HG02885 (cell line): ENCODE measurements around the gene FOXJ2.
"Not testable (repeated sequence)": the region's sequence is repeated elsewhere in the genome, so short reads cannot be mapped to it uniquely, and the experiment has no call there.

Source experiments
- ATAC-seq: cut with Tn5 transposase; IDR thresholded peaks from one replicate; pipeline ENCODE4 v1.9.1; 2021; ENCODE audit warnings: mild to moderate bottlenecking; ENCODE audit not compliant: unreplicated experiment, poor library complexity

The FOXJ2 gene

DNA sequence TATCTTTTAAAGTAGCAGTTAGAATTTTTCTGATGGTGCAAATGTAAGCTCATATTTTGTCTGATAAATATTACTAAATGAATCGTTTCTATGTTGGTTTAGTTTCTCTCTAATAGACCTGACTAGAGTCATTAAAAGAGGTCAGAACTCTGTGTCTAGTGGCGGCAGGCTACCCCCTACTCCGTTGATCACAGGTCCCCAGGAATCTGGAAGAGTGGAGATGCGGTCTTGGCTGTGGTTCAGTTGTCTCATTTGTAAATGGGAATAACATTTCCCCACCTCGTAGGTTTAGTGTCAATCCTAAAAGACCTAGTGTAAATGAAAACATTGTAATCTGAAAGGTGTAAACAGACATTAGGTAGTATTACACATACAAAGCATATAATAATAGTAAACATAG, 4.7 kb upstream of the FOXJ2 start:
- ATAC-seq: no peak

DNA sequence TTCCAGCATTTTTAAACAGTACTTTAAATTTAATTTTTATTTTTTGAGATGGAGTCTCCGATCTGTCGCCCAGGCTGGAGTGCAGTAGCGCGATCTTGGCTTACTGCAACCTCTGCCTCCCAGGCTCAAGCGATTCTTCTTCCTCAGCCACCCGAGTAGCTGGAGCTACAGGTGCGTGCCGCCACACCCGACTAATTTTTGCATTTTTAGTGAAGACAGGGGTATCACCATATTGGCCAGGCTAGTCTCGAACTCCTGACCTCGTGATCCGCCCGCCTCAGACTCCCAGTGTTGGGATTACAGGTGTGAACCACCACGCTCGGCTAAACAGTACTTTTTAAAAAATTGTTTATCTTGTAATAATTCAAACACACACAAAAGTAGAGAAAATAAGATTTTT, 4.2 kb upstream of the FOXJ2 start:
- no peak for ATAC-seq

DNA sequence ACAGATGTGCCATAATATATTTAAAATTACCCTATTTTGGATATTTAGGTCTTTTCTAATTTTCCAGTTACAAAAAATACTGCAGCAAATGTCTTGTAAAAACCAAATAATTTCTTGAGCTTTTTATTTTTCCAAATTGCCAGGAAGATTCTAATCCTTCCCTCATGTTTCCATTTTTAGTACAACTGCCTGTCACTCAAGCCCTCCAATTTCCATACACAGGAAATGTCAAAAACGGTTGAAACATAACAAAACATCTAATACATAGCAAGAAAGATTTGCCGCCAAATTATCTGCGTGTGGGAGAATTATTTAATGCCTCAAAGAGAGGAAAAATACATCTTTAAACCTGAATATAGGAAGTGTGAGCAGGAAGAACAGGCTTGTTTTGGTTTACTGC, 2.3 kb upstream of the FOXJ2 start:
- ATAC-seq: no peak

- not testable (repeated sequence) for ATAC-seq
Measured at GRCh38 chr12:8031017-8031416, 1.5 kb upstream of the FOXJ2 start.

DNA sequence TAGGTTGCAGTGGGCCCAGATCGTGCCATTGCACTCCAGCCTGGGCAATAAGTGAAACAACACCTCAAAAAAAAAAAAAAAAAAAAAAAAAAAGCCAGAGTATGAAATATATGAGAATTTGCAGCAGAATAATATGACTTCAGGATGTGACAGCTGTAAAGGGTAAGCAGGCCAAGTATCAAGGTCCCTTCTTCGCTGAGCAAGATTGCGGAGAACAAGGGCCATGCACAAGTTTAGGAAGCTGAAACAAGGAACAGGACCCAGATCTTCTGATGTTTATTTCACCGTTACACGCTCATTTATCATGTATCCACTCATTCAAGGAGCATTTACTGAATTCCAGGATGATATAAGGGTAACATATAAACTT, 659 bp upstream of the FOXJ2 start:
- ATAC-seq: no peak

- ATAC-seq: peak; percentile 42
Measured at GRCh38 chr12:8033153-8034044, 883 bp downstream of the FOXJ2 start.

DNA sequence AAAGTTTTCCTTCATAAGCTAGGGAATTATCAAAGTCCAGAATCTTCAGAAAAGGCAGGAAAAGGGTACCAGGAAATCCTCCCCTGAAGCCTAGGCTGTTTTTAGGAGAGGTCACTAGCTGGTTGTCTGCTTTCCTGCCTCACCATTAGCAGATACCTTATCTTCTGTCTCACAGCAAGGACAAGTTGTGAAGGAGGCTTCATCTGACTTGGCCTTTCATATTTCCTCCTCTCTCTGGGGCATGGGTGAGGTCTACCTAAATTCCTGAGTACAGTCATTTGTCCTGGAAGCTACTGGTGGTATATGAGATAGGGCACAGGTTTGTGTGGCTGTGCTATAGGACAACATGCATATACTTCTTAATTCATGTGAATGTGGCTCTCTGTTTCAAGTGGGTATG, 2.3 kb downstream of the FOXJ2 start:
- ATAC-seq: no peak

- ATAC-seq: no peak
Measured at GRCh38 chr12:8035440-8036010, 3.0 kb downstream of the FOXJ2 start.

DNA sequence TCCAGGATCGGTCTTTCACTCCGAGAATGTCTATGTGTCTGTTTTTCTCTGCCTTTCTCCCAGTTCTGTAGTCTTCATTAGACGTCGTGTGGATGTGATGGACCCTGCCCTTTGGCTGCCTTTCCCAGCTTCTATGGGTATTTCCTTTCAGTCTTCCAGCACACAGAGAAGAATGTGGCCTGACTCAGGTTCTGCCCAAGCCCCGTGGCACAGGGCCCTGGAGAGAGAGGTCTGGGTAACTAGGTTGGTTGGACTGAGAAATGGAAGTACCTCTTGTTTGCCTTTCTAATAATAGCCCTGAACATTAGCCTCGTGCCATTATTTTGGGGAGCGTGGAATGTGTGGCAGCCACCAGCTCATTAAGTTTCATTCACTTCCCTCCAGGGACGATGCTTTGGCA, 3.8 kb downstream of the FOXJ2 start:
- no peak for ATAC-seq

DNA sequence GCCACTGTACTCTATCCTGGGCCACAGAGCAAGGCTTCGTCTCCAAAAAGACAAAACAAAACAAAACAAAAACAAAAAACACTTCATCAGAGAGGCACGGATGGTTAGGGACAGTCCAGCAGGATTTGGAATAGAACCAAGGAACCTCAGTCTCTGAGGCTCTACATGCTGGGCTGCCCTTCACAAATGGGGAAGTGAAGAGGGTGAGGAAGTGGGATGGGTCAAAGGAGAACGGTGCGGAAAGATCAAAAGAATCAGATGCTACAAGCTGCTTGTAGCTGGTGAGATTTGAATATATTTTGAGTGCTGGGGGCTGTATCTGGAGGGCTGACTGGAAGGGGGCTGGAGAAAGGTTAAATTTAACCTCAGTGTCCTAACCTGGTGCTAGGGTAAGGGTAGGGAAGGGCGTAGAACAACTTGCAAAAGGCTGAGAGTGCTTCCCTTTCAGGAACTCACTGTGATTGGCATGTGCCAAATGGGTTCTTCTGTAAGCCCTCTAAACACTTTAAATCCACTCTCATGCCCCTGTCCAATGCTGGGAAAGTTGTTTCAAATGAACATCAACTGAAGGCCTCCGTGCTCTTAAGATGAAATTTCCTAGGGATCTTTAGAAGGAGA, 4.6 kb downstream of the FOXJ2 start:
- no peak for ATAC-seq

- ATAC-seq: no peak
Measured at GRCh38 chr12:8037947-8038346, 5.4 kb downstream of the FOXJ2 start.

- ATAC-seq: no peak
Measured at GRCh38 chr12:8038659-8039114, 6.2 kb downstream of the FOXJ2 start.

DNA sequence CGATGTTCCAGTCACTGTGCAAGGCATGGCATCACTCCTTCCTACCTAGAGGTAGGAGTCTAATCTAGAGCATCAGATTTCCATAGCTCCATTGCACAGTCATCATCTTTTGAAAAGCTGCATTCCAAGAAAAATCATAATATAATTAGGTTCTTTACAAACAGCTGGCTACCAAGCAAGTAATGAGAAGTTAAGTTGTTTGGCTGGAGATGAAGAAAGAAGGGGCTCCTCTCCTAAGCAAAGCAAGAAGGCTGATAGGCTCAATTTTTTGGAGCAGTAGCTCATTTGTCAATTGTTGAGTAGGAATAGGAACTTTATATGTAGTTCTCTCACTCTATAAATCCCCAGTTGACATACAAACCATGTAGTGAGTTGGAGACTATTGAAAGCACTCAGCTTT, 8.3 kb downstream of the FOXJ2 start:
- ATAC-seq: no peak

DNA sequence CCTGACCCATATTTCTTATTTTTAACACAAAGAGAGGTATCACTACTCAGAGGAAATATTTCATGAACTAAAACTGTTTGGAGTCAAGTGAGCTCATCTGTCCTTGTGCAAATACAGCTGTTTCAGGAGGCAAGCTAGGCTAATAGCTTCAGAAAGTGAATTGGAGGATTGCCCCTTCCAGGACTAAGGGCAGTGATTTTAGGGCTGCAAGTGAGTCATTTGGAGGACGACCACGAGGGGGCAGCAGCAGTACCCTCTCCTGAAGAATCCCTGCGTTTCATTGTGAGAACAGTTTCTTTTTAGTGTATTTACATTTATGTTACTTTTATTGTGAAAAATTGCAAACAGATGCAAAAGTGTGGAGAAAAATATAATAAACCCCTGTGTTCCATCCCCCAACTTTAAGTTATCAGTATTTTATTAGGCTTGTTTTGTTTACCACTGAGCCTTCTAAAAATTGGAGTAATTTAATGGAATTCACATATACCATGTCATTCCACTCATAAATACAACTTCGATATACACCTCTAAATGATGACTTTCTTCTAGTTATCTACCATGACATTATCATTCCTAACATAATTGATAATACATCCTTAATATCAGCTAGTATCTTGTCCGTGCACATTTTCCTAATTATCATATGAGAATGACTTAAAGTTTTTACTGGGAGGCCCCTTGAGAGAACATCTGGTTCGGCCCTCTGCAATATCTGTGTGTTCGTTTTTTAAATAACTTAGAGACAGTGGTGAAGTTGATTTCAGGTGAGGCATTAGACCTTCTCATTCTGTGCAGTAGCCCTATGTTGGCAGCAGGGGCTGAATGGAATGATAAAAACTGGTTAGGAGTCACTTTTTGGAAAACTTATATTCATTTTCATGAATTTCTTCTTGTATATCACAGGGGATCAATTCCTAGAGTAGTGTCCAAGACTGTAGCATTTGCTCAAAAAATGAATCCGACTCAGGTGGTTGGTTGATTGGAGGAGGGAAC, 13.7 kb downstream of the FOXJ2 start:
- ATAC-seq: no peak

- ATAC-seq: no peak
Measured at GRCh38 chr12:8047842-8048241, 15.3 kb downstream of the FOXJ2 start.

DNA sequence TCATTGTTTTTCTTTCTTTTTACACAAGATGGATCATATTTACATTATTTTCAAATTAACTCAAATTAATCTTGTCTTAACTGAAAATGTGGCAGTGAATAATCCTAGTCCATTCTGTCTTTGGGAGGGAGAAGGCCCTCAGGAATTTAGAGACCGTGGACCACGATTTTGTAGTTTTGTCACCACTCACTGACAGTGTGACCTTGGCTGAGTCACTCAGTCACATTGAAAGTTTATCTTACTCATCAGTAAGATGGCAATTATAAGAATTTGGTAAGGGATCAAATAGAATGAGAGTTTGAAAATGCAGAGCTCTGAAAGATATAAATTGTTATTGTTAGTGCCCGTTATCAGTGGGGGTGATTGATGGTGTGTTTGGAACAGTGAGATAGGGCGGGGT, 16.4 kb downstream of the FOXJ2 start:
- no peak for ATAC-seq

- no peak for ATAC-seq
Measured at GRCh38 chr12:8050600-8051250, 18.2 kb downstream of the FOXJ2 start.

DNA sequence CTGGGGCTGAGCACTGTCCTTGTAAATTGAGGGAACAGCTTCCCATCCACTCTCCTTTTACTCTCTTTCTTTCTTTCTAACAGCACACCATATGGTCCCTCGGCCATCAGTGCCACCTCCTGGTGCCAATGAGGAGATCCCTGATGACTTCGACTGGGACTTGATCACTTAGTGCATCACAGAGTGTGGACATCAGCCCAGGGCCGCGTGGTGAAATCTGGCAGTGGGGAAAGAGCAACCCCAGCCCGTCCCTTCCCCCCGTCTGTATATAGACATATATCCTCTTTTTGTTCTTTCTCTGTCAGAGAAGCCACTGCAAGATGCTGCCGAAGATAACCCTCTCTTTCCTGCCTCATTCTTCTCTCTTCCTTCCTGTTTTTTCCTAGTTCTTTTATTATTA, 20.2 kb downstream of the FOXJ2 start:
- ATAC-seq: no peak

- no peak for ATAC-seq
Measured at GRCh38 chr12:8054816-8055215, 22.3 kb downstream of the FOXJ2 start.

GRCh38 chr12:8057306-8057705, 24.8 kb downstream of the FOXJ2 start:
- no peak for ATAC-seq
